Medulla oblongata (tissue), 1 donor: ENCODE measurements around the gene ANKRD61.
A peak's percentile ranks its signal among the peaks of the same experiment; 100 is the strongest.
"Not testable (repeated sequence)": the region's sequence is repeated elsewhere in the genome, so short reads cannot be mapped to it uniquely, and the experiment has no call there.

Source experiments
- DNase-seq: peaks from one replicate; pipeline ENCODE4 v3.0.0-alpha.2; 2015; ENCODE audit errors: extremely low spot score

The ANKRD61 gene

DNA sequence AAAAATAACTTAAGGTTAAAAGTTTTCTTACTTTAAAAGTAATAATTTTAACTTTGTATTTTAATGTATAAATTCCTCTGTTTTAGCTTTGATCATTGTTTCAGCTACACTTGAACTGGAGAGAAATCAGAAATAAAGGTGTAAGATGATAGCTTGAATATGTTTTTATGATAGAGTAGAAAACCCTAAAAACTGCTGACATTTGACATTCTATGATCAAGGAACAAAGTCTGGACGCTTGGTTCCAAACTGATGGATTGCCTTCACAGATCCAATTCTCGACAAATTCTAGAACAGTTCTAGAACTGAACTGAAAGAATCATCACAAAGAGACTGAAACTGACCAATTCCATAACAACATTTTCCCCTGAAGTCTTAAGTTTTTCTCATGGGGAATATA lies at the start of gene ANKRD61:
TSS of gene ANKRD61 (plus strand) at position 389 of the 400 bp plus-strand sequence. CDS start at position 389, 0 bp downstream.
- no peak for DNase-seq

DNA sequence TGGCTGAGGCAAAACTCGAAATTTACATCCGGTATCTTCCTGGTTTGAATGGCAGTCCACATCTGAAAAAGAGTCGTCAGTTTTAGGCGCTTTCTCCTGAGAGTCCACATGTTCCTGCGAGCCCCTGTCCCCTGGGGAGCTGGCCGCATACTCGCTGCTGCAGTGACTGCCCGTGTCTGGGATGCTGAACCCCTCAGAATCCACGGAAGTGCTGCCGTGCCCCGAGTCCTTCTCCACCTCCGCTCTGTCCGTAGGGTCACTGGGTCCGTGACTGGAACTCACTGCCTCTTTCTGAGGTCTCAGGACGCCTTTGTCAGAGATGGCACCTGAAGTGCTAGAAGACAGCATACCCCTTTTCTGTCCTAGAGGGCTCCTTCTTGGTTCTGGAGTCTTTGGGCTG lies 44.1 kb upstream of the ANKRD61 start:
- DNase-seq = not testable (repeated sequence)

DNA sequence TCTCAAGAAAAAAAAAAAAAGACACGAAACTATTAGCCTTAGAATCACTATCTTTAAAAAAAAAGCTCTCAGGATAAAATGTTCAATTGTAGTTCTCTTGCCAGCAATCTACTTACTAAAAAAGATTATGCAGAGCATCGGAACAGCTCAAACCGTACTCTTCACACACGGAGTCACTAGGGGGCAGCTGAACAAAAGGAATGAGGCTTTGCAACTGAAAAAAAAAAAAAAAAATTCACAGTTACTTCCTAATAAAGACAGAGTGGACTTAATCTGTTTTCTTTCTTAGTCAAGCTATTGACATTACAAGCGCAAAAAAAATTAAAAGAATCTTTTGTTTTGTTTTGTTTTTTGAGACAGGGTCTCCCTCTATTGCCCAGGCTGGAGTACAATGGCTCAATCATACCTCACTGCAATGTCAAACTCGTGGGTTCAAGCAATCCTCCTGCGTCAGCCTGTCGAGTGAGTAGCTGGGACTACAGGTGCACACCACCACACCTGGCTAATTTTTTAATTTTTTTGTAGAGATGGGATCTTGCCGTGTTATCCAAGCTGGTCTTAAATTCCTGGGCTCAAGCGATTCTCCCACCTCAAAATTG lies 33.9 kb upstream of the ANKRD61 start:
- peak; percentile 81 for DNase-seq

DNA sequence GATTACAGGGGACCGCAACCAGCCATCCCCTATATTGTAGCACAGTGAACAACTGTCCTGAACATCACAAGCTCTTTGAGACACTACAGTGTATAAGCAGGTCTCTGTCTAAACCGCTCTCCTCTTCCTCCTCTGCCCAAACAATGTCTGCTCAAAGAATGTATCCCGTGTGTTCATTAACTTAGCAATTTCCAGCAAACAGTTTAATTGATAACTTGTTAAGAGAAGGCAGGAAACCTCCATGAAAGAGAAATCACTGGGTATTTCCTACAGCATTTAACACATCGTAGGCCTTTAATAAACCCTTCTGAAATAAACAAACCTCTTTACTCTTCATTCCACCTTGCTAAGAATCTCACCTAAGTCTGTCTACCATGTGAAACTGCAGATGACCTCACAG lies 23.8 kb upstream of the ANKRD61 start:
- DNase-seq = no peak

DNA sequence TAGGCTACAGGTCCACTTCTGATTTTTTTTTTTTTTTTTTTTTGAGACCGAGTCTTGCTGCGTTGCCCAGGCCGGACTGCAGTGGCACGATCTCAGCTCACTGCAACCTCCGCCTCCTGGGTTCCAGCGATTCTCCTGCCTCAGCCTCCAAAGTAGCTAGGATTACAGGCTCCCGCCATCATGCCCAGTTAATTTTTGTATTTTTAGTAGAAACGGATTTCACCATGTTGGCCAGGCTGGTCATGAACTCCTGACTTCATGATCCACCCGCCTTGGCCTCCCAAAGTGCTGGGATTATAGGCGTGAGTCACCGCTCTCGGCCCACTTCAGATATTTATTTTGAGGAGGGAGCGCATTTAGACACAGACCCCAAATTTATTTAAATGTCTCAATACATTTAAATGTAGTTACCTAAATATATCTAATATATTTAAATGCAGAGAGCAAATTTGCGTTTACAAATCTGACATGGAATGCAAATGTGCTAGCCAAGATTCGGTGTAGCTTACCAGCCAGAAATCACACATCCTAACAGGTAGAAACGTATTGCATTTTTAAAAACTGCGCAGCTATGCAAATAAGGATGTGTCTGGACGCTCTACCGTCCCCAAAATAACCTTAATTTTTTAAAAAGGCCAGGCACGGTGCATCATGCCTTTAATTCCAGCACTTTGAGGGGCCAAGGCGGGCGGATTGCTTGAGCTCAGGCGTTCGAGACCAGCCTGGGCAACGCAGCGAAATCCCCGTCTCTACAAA lies 23.2 kb upstream of the ANKRD61 start:
- DNase-seq = not testable (repeated sequence)

DNA sequence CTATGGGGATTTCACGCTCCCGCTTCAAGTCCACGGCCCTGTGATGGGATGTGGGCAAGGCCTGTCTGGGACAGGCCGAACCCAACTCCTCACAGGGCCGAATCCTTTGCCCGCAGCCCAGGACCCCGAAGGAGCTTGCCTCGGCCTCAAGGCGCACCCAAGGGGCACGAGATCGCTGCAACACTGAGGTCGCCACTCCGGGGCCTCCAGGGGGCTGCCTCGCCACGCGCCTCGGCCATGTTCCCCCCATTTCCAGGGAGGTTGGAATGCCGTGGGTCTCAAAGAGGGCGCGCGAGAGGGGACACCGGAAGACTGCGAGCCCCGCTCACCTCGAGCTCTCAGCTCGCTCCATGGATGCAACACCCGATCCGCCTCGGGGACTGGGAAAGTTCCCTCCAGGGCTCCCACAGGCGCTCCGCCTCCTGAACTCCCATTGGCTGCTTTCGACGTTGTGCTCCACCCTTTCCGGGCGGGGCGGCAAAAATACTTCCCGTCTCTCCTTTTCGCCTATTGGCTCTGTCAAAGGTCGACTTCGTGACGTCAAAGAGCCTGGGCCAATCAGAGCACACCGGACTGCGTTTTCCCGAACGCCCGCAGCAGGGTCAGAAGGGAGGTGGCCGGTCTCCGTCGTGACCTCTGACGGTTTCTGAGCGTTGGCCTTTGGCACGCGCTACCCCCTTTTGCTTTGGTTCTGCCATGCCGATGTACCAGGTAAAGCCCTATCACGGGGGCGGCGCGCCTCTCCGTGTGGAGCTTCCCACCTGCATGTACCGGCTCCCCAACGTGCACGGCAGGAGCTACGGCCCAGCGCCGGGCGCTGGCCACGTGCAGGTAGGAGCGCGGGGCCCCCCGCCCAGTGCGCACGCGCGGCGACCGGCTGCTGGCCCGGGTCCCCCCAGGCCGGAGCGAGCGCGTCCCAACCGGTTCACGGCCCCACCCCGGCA lies 22.2 kb upstream of the ANKRD61 start, which contains the start of the genes AIMP2 and PMS2:
TSS of gene AIMP2 (plus strand) at position 605 of the 944 bp plus-strand sequence. CDS start at position 697, 92 bp downstream.
TSS of gene PMS2 (minus strand) at position 382 of the 944 bp plus-strand sequence. CDS start at position 352, 30 bp downstream.
- DNase-seq = peak; percentile 100

DNA sequence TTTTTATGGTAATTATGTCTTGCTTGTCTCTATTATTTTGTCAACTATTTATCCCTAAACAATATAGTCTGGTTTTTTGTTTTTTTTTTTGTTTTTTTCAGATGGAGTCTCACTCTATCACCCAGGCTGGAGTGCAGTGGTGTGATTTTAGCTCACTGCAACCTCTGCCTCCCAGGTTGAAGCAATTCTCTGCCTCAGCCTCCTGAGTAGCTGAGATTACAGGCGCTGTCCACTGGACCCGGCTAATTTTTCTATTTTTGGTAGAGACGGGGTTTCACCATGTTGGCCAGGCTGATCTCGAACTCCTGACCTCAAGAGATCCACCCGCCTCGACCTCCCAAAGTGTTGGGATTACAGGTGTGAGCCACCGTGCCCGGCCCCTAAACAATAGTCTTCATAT lies 20.8 kb upstream of the ANKRD61 start:
- DNase-seq = not testable (repeated sequence)

DNA sequence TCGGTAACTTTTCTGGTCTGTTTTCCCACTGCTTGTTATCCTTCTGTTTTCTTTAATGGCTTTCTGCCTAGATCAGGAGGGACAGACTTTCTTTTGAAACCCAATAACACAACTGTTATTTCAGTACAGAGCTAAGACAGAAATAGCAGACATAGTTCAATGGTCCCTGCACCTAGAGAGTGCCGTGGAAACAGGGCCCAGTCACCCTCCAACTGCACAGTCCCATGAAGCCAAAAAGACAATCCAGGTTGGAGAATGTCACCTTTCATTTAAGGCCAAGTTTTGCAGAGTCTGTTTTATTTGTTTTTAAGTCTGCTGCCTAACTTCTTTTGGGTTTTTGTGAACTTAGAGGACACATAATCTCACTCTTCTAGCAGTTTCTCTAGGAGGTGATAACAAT lies 19.6 kb upstream of the ANKRD61 start:
- DNase-seq = no peak

DNA sequence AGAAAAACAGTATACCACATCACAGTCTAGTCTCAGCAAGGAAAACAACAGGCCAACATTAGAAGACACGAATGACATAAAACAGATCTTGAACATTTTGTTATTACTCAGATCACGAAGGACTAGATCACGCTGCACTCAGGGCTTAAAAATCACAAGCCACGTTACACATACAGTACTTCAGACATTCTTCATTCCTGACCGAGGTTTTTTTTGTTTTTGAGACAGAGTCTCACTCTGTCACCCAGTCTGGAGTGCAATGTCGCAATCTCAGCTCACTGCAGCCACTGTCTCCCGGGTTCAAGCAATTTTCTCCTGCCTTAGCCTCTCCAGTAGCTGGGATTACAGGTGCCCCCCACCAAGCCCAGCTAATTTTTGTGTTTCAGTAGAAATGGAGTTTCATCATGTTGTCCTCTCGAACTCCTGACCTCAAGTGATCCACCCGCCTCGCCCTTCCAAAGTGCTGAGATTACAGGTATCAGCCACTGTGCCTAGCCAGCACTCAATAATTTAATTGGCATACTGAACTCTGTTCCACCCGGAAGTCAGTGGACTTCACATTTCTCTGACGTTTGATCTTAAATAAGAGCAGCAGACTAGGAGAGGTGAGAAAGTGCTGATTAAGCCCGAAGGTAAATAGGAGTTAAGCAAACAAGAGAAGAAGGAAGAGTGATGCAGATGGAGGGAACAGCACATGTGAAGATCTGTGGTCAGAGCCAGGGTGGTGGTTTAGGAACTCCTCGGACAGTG lies 18.6 kb upstream of the ANKRD61 start:
- DNase-seq = no peak

DNA sequence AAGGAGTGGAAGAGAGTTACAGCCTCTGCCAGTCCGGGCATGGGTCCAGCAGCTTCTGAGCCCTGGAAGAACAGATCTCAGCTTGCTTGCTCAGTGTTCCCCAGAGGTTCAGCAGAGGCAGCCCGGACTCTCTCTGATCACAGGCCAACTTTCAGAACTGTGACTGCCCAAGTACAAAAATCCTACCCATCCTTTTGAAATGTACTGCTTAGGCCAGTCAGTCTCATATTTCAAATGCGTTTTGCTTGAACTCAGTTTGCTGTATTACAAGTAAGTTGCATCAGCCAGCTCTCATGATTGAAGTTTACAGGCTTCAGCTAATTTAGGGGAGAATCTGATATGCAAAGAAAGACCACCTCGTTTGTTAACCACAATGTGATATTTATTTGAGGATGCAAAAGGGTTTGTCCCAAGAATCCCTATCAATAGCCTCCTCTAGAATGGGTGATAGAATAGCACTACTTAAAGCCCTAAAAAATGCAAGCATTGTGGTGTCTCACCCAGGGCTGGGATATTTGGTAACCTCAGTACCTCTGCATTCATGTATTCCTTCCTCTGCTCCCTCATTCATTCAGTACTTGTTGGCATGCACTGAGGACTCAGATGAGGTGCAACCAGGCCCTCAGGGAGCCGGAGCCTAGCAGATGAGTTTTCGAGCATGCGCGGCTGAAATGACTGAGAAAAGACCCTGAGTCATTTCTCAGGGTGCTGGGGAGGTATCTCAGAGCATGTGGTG lies 15.1 kb upstream of the ANKRD61 start:
- peak; percentile 64 for DNase-seq

DNA sequence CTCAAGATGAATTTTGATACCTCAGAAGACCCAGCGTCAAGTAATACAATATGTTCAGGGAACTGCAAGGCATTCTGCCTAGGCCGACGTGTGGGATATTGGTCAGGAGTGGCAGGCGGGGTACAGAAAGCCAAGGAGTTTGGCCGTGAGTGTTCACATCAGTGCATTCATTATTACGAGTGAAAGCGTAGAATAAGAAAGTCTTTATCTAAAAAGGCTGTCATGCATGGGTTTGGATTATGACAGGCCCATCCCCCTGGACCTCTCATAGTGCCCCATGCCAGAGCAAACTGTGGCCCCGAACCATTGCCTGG lies 14.6 kb upstream of the ANKRD61 start:
- no peak for DNase-seq

DNA sequence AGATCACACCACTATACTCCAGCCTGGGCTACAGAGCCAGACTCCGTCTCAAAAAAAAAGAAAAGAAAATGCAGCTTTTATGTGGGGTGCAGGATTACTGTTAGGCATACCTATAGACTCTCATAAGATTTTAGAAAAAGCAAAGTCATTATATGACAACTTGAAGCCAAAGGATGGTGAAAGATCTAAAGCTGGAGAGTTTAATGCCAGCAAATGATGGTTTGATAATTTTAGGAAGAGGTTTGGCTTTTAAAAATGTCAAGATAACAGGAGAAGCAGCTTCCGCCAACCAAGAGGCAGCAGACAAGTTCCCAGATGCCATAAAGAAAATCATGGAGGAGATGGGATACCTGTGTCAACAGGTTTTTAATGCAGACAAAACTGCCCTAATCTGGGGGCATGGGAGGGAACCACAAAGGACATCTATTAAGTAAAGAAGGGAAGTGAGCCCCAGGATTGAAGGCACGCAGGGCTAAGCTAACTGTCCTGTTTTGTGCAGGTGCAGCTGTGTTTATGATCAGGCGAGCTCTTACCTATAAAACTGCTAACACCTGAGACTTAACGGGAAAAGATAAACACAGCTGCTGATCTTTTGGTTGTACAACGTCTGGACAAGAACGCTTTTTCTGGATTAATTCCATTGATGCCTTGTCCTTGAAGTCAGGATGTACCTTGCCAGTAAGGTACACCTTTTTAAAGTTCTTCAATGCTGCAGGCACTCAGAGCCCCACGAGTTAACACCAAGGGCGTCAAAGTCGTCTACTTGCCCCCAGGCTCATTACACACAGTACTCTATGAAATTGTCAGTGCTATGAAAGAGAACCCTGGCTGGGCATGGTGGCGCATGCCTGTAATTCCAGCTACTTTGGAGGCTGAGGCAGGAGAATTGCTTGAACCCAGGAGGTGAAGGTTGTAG lies 10.5 kb upstream of the ANKRD61 start:
- no peak for DNase-seq

DNA sequence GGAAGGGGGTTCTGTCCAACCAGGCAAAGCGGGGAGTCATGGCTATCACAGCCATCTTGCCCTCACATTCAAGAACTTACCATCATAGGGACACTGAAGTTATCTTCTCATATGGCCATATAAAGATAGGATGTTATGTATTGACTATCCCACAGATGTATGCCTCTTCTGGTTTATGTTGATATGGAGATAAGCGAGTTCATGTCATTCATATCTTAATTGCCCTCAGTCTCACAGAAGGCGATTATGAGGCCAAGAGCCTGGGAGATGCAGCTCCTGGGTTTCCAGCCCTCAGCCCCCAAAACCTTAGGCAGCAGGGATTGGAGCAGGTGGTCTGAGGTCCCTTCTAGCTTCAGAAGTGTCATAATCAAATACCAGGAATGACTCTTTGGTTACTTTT lies 8.5 kb upstream of the ANKRD61 start:
- DNase-seq = no peak

DNA sequence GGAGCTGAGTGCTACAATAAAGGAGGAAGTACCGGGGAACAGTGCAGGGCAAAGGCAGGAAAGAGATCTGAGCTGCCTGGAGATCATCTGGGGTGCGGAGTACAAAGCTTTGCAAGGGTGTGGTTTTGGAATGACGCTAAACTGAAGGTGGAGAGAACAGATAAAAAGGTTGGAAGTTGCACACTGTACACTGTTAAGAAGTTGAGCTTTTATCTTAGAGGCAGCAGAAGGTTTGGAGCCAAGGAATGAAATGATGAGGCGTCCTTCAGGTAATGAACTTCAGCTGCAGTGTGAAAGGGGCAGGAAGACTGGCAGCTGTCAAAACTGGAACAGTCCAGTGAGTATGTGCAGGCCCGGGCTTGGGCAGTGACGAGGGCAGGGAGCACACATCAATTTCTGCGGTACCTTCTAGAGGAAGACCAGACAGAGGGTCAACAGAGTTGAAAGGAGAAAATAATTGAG lies 7.2 kb upstream of the ANKRD61 start:
- DNase-seq = no peak

DNA sequence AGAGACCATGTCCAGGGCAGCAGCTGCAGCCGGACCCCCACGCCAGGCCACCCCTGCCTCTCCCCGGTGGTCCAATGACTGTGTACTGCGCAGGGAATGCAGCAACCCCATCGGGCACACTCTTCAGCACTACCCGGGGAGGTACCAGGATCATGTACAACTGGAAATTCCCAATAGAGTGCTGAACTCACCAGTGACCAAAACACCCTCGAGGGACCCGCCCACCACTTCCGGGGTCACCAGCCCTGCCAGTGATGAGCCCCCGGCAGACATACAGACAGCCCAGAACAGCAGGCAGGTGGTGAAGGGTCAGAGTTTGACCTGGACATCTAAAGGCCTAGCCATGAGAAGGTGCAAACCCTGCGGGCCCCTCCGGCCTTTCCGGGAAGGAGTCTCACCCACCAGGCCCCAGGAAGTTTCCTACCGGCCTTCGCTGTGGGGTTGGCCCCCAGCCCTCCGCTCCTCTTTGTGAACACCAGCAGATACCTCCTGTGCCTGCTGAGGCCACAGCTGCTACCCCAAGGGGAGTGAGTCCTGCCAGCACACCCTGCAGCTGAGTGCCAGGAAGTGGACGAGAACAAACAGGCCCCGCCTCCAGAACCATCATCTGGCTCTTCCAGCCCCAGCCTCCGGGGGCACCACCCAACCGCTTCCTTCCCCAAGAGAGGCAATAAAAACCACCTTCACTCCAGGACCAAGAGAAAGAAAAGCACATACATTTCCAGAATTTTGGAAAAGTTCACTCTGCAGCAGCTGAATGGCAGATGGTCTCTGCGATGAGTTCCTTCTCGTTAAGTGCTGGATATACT lies 5.0 kb upstream of the ANKRD61 start:
- peak; percentile 60 for DNase-seq

DNA sequence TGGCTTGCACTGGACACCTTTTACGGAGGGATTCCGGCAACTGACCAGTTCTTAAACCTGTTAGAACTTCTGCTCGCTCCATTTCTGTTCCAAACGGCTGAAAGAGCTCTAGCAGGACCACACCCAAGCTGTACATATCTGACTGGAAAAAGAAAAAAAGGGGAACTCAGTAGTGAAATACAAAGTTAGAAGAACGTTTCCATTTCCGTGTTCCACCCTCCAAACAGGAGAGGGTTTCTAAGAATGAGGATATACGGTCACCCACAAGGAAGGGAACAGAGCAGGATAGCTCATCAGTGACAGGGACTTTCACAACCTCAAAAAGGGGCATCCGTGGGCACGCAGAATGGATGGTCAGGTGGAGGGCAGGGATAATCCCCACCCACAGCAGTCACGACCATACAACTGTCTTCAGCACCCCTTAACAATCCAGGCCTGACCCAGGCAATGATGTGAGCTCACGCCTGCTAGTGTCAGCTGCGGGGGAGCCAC lies 4.3 kb upstream of the ANKRD61 start:
- no peak for DNase-seq

DNA sequence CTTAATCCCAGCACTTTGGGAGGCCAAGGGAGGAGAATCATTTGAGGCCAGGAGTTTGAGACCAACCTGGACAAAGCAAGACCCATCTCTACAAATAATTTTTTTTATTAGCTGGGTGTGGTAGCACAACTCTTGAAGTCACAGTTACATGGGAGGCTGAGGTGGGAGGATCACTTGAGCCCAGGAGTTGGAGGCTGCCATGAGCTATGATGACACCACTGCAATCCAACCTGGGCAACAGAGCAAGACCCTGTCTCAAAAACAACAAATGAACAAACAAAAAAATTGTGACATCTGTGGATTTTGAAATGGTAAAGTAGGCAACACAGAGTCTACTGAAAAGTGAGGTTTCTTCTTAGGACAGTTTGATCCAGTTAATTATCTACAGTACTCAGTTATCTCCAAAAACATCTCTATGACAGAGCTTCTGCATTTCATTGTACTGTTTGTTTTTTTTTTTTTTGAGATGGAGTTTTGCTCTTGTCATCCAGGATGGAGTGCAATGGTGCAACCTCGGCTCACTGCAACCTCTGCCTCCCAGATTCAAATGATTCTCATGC lies 3.3 kb upstream of the ANKRD61 start:
- no peak for DNase-seq

DNA sequence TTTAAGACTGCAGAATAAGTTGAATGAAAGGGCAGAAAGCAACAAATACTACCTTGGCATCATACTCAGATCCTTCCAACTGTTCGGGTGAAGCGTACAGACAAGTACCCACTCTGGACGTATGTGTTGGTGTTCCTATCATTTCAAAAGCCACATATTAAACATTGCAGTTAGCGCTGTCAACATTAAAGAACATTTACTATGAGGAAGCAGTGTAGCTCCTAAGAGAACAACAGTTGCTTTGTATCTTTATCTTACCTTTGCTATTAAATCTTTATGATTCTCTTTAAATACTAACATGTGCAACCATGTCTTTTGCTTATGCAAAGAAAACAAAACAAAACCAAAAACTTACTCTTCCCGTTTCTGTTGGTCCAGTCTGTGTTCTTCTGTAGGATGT lies 2.6 kb upstream of the ANKRD61 start:
- no peak for DNase-seq
